Prostate gland (tissue), 2 donors: ENCODE data around the gene CENPQ. TPM values are rescaled to one million over a fixed set of nuclear protein-coding genes. Genes with fewer than 3 reads are reported as not detected.

Experiments used
- DNase-seq: peaks from one replicate; pipeline ENCODE4 v3.0.0-alpha.2; 2019; ENCODE audit warnings: low spot score
- H3K27ac ChIP-seq, 2 donors: fragments of 200-600 bp; sonication (generic); 2 replicates each; pipeline ENCODE4 v1.5.1; 2017 to 2019
- H3K27me3 ChIP-seq: fragments of 200-600 bp; sonication (generic); replicated peaks from 2 replicates; pipeline ENCODE4 v1.5.1; 2019; ENCODE audit not compliant: insufficient read depth
- H3K36me3 ChIP-seq, 2 donors: fragments of 200-600 bp; sonication (generic); 1 replicate in 1 of 2; 2 replicates in 1 of 2; pipeline versions ENCODE4 v1.5.1 to v1.8.1; 2017 to 2019
- H3K4me1 ChIP-seq: fragments of 200-600 bp; sonication (generic); replicated peaks from 2 replicates; pipeline ENCODE4 v1.5.1; 2019
- H3K4me3 ChIP-seq, 2 donors: fragments of 200-600 bp; sonication (generic); 2 replicates each; pipeline ENCODE4 v1.5.1; 2017 to 2019
- H3K9me3 ChIP-seq: fragments of 200-600 bp; sonication (generic); 2 replicates; pipeline ENCODE4 v1.5.1; 2017
- CTCF ChIP-seq, 4 experiments: fragments of 200-600 bp in 2 of 4; fragments of 450-650 bp in 2 of 4; sonication (generic) in 2 of 4; IDR thresholded peaks; 1 replicate in 3 of 4; 2 replicates in 1 of 4; pipeline ENCODE4 v1.5.1; 2016 to 2019; ENCODE audit warnings: antibody characterized with exemption in 4 of 4, mild to moderate bottlenecking in 2 of 4, moderate library complexity in 2 of 4
- POLR2A ChIP-seq: fragments of 450-650 bp; IDR thresholded peaks from one replicate; pipeline ENCODE4 v1.6.1; 2016; ENCODE audit warnings: antibody characterized with exemption, mild to moderate bottlenecking
- POLR2AphosphoS5 ChIP-seq: sonication (generic); formaldehyde crosslinking; IDR thresholded peaks from one replicate; pipeline ENCODE4 v1.6.1; 2017; ENCODE audit warnings: antibody characterized with exemption
- WGBS: methylation state at CpG from one replicate; pipeline ENCODE4 v1.1.5; 2018; 5-methylcytosine and 5-hydroxymethylcytosine counted together
- intact Hi-C: fragments of 100-400 bp; cut with DNase I; formaldehyde crosslinking; loops from one replicate; pipeline ENCODE4 v1.14.2; 2022
- total RNA-seq, 2 donors: library from RNA; depleted of rRNA; stranded (reverse); fragments of >200 nt; gene quantifications; one replicate each; pipeline ENCODE4 v1.1.0, GENCODE V29; 2016

CENPQ gene
- total RNA-seq = 1 to 10 TPM; 3.5 to 3.8 TPM

GRCh38 chr6:49462927-49463611, at the start of gene CENPQ, which contains the start of gene MMUT:
Gene CENPQ (plus strand): TSS chr6:49463370. CDS start chr6:49470177, 6,807 bp downstream.
Gene MMUT (minus strand): TSS chr6:49463253. CDS start chr6:49459466, 3,787 bp downstream.
- Histone ChIP-seq H3K27ac (peak within 1 kb of the TSS; percentile 84 to 86), H3K36me3 (no peaks in the 10 kb centered on the region), H3K4me3 (peak within 1 kb of the TSS; percentile 65 to 72), H3K4me1 (peaks cover 3% of the 10 kb centered on the region), H3K9me3 (no peaks in the 10 kb centered on the region), H3K27me3 (no peaks in the 10 kb centered on the region)
- under 1% methylated on average over 37 of the region's 37 CpGs for WGBS
- intact Hi-C loops = no loop called here
- peak; percentile 97 for DNase-seq
- peak; percentile 82 for TF ChIP-seq POLR2A
- TF ChIP-seq CTCF (IDR thresholded peaks at IDR 0.05) = peak in 1 of 4 experiments; percentile 22
- peak; percentile 100 for TF ChIP-seq POLR2AphosphoS5

- Histone ChIP-seq H3K27me3 (no peaks in the 10 kb centered on the region), H3K36me3 (no peaks in the 10 kb centered on the region), H3K9me3 (no peaks in the 10 kb centered on the region), H3K4me3 (no peak overlapping the region), H3K27ac (no peak overlapping the region), H3K4me1 (no peaks in the 10 kb centered on the region)
- intact Hi-C loops = no loop called here
- DNase-seq = no peak
- TF ChIP-seq CTCF (IDR thresholded peaks at IDR 0.05) (no peak), POLR2A (no peak), POLR2AphosphoS5 (no peak)
- 37% methylated on average over 1 of the region's 1 CpG for whole genome bisulfite sequencing
These were observed 47.8 kb upstream of the CENPQ start for GRCh38 chr6:49415358-49415757.

GRCh38 chr6:49416195-49416594, 47.0 kb upstream of the CENPQ start:
- Histone ChIP-seq H3K27me3 (no peaks in the 10 kb centered on the region), H3K36me3 (no peaks in the 10 kb centered on the region), H3K9me3 (no peaks in the 10 kb centered on the region), H3K4me3 (no peak overlapping the region), H3K27ac (no peak overlapping the region), H3K4me1 (no peaks in the 10 kb centered on the region)
- DNase-seq = no peak
- no peak for TF ChIP-seq POLR2AphosphoS5
- TF ChIP-seq CTCF (IDR thresholded peaks at IDR 0.05) = no peak
- TF ChIP-seq POLR2A = no peak
- WGBS = 69% methylated on average over 4 of the region's 4 CpGs
- intact Hi-C loops = no loop called here

GRCh38 chr6:49423817-49424216, 39.4 kb upstream of the CENPQ start:
- intact Hi-C loops = no loop called here

More at GRCh38 chr6:49423817-49424216, 39.4 kb upstream of the CENPQ start:
- Histone ChIP-seq H3K4me1 (no peaks in the 10 kb centered on the region), H3K27ac (no peak overlapping the region), H3K36me3 (no peaks in the 10 kb centered on the region), H3K27me3 (no peaks in the 10 kb centered on the region), H3K9me3 (no peaks in the 10 kb centered on the region), H3K4me3 (no peak overlapping the region)
- 35% methylated on average over 1 of the region's 1 CpG for WGBS
- DNase-seq = no peak
- no peak for TF ChIP-seq CTCF (IDR thresholded peaks at IDR 0.05)
- no peak for TF ChIP-seq POLR2AphosphoS5
- no peak for TF ChIP-seq POLR2A
